NB4 (cell line): ENCODE measurements around the gene CYP26C1.

Source experiments
- DNase-seq: peaks from one replicate; pipeline ENCODE4 v3.0.0; 2010; ENCODE audit warnings: low read depth
- H3K4me3 ChIP-seq: one replicate; pipeline ENCODE4 v1.5.1; 2011; ENCODE audit warnings: mild to moderate bottlenecking, low read depth, low read length, moderate library complexity
- CTCF ChIP-seq: IDR thresholded peaks from one replicate; pipeline ENCODE4 v1.5.1; 2012; ENCODE audit warnings: low read depth, low read length
- MAX ChIP-seq: IDR thresholded peaks from 2 replicates; pipeline ENCODE4 v1.6.1; 2011; ENCODE audit warnings: low read depth, low read length
- MYC ChIP-seq: IDR thresholded peaks from 2 replicates; pipeline ENCODE4 v1.6.1; 2011; ENCODE audit warnings: low read depth, low read length
- POLR2A ChIP-seq: IDR thresholded peaks from 2 replicates; pipeline ENCODE4 v1.6.1; 2011; ENCODE audit warnings: mild to moderate bottlenecking; ENCODE audit not compliant: insufficient read length; ENCODE audit errors: extremely low read depth

The CYP26C1 gene

GRCh38 chr10:93063977-93064660 lies 3.5 kb downstream of the CYP26C1 start:
- TF ChIP-seq CTCF (no peak), MYC (no peak), MAX (no peak), POLR2A (no peak)
- DNase-seq: no peak

GRCh38 chr10:93064874-93065660 lies 4.5 kb downstream of the CYP26C1 start:
- TF ChIP-seq MYC: no peak
- TF ChIP-seq POLR2A: no peak
- no peak for TF ChIP-seq MAX
- TF ChIP-seq CTCF: no peak
- H3K4me3 ChIP-seq: no peak overlapping the region
- no peak for DNase-seq

More at GRCh38 chr10:93063977-93064660, 3.5 kb downstream of the CYP26C1 start:
- no peak overlapping the region for H3K4me3 ChIP-seq

- H3K4me3 ChIP-seq: no peak overlapping the region
- DNase-seq: no peak
- TF ChIP-seq MAX: no peak
- no peak for TF ChIP-seq CTCF
- no peak for TF ChIP-seq MYC
- no peak for TF ChIP-seq POLR2A
Measured at GRCh38 chr10:93065675-93066543, 5.3 kb downstream of the CYP26C1 start.

- no peak for DNase-seq
- TF ChIP-seq POLR2A: no peak
- no peak for TF ChIP-seq MYC
- no peak for TF ChIP-seq CTCF
- TF ChIP-seq MAX: no peak
- no peak overlapping the region for H3K4me3 ChIP-seq
Measured at GRCh38 chr10:93066544-93066913, 5.9 kb downstream of the CYP26C1 start.

- no peak for DNase-seq
- no peak overlapping the region for H3K4me3 ChIP-seq
- TF ChIP-seq MYC (no peak), CTCF (no peak), POLR2A (no peak), MAX (no peak)
Measured at GRCh38 chr10:93067443-93068365, 7.1 kb downstream of the CYP26C1 start.
